NT2/D1 (cell line): Measurements from ENCODE around the gene ADAMTS6.

Experiments
- SUZ12 ChIP-seq: IDR thresholded peaks from 2 replicates; pipeline ENCODE4 v1.6.1; 2011; ENCODE audit not compliant: insufficient read length, insufficient read depth; ENCODE audit errors: extremely low read depth
- YY1 ChIP-seq: IDR thresholded peaks from 2 replicates; pipeline ENCODE4 v1.6.1; 2011; ENCODE audit not compliant: insufficient read length, insufficient read depth
- ZNF274 ChIP-seq: IDR thresholded peaks from 2 replicates; pipeline ENCODE4 v1.6.1; 2011; ENCODE audit warnings: mild to moderate bottlenecking, low read depth, low read length

GRCh38 chr5:65382582-65382981 lies 99.1 kb downstream of the ADAMTS6 start:
- TF ChIP-seq SUZ12 (no peak), ZNF274 (no peak), YY1 (no peak)
